Measurements from ENCODE around the gene GABARAP.

- no peak for TF ChIP-seq POLR2A (IDR thresholded peaks at IDR 0.05; ENCODE audit: low read length)
- no peak for TF ChIP-seq GATA1 (IDR thresholded peaks at IDR 0.05; ENCODE audit: low read depth, low read length)
These were observed 20.1 kb upstream of the GABARAP start, which contains the start of gene CLDN7 for GRCh38 chr17:7262192-7262934.

Measured in erythroblast (primary cell).